GM19452 (cell line): ENCODE data around the gene OR2V2.
"Not testable (repeated sequence)": the region's sequence is repeated elsewhere in the genome, so short reads cannot be mapped to it uniquely, and the experiment has no call there.

Experiments
- ATAC-seq: cut with Tn5 transposase; IDR thresholded peaks from one replicate; pipeline ENCODE4 v1.9.1; 2021; ENCODE audit not compliant: unreplicated experiment

The OR2V2 gene

DNA sequence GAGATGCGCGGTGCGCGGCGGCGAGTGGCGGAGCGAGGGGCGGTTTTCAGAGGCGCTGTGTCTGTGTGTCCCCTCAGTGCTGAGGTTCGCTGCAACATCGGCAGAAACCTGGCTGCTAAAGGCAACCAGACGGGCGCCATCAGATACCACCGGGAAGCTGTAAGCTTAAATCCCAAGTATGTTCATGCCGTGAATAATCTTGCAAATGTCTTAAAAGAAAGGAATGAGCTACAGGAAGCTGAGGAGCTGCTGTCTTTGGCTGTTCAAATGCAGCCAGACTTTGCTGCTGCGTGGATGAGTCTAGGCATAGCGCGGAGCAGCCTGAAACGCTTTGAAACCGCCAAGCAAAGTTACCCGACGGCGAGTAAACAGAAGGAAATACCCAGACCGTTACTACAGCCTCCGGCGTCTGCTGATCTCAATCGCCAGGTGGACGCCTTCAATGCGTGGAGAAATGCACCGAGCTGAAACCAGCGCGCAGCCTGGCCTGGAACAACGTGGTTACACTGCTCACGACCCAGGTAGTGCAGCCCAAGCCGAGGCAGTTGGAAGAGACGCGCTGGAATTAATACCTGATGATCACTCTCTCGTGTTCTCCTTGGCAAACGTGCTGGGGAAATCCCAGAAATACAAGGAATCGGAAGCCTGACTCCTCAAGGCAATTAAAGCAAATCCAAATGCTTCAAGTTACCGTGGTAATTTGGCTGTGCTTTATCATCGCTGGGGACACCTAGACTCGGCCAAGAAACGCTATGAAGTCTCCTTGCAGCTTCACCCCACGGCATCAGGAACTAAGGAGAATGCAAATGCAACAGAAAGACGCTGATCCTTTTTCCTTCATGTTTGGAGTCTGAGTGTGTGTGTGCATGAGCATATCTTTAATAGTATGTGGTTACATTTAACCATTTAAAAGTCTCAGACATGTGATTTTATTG, 32.3 kb upstream of the OR2V2 start:
- no peak for ATAC-seq

DNA sequence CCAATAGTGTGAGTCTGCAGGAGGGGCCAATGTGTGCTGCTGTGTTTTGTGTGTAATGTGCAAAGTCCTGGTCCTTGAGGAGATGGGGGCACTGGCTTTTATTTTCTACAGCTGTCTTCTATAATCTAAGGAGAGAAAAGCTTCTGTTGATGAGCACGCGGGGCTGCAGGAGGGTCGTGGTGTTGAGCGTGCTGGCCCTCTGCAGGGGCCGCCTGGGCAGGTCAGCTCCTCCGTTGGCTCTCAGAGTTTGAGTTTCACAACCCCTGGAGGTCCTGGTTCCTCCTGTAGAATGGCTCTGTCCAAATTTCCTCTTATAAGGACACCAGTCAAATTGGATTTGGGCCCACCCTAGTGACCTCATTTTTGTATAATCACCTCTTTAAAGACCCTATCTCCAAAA, 29.0 kb upstream of the OR2V2 start:
- ATAC-seq, result no peak

DNA sequence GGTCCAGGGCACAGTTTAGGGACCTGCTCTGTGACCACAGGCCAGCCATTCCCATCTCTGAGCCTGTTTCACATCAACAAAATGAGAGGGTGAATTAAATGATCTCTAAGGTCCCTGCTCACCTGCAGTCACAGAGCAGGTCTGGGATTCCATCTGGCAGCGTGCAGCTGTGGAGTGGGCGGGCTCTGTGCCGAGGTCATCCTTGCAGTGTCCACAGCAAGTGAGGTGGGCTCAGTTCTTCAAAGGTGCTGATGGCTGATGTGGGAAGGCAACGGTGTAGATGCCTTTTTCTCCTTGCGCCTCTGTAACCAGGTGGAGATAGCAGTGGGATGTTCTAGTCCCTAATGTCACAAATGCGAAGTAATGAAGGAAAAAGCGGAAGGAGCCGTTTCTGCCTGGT, 28.3 kb upstream of the OR2V2 start:
- no peak for ATAC-seq

DNA sequence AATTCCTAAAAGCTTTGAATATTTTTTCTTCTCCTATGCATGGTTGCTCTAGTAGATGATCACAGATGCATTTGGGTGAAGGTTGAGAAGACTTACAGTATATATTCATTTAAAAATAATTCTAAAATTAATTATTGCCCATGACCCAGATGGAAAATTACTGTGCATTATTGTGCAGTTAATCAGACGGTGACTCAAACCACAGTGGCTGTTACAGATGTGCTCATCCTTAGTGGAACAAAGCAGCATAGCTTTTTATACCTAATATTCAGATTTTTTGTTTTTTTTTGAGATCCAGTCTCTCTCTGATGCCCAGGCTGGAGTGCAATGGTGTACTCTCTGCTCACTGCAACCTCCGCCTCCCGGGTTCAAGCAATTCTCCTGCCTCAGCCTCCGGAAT, 27.1 kb upstream of the OR2V2 start:
- no peak for ATAC-seq

DNA sequence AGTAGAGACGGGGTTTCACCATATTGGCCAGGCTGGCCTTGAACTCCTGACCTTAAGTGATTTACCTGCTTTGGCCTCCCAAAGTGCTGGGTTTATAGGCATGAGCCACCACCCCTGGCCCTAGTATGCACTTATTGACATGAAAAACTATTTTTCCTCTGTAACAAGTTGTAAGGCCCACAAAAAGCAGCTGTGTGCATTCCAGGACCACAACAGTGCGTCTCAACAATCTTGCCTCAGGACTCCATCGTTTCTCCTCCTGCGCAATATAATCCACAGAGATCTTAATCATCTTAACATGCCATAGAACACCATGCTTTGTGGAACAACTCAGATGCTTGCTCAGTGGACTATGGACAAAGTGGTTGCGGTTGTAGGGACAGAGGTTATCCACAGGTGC, 26.6 kb upstream of the OR2V2 start:
- ATAC-seq, result no peak

DNA sequence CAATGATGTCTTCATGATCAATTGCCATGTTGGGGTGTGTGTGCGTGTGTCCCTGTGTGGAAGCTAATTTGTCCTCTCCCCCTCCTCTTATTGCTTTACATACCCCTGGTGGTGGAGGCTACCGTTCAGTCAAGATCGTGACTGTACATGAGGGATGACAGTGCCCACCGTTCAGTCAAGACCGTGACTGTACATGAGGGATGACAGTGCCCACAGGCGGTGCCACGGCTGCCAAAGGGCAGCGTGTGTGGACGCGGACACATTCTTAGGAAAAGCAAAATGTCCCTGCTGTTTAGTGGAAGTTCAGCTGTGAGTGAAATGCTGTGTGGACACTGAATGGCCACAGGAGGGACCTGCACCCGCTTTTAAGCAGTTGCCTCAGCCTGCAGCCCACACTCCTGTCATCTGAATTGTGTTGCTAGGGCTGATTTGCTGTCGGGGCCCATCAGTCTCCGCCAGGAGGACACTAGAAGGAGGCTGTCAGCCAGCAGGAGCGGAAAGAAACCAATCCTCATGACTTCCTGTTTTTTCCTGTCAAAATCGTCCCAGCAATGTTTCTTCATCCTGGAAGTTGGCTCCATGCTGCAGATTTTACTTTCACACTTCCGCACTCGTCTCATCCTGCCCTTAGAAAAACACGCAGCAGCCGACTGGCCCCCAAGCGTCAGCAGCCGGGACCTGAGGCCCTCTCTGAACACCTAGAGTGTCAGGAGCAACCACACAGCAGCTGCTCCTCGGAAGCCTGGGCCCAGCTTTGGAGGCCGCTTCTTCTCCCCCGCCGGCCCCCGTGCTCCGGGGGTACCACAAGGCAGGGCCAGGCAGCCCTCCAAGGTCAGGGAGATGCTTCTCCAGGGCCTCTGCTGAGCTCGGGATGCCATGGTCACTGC, 25.5 kb upstream of the OR2V2 start:
- no peak for ATAC-seq

DNA sequence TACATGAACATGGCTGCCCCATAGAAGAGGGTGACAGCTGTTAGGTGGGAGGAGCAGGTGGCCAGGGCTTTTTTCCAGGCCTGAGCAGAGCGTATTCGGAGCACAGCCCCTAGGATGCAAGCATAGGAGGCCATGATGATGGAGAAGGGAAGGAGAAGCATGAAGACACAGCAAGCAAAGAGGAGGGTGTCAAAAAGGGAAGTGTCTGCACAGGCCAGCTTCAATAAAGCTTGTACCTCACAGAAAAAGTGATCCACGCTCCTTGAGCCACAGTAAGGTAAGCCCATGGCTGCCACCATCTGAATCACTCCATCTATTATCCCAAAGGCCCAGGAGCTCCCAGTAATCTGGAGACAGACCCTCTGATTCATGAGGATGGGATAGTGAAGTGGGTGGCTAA, 22.9 kb upstream of the OR2V2 start:
- no peak for ATAC-seq

DNA sequence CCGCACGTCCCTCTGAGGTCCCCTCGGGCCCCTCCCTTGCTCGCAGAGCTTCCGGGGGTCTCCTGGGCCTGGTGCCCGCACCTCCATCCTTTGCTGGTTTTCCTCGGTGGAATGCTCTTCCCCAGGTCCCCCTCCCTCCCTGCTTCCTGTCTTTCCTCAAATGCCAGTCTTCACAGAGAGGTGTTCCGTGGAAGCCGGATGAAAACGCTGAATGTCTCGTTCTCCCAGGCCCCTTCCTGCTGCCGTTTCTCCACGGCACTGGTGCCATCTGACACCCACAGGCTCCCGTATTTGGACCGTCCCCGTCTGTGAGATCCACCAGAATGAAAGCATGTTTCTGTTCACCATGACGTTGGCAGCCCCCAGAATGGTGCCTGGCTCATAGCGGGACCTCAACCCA, 20.5 kb upstream of the OR2V2 start:
- ATAC-seq, result no peak

DNA sequence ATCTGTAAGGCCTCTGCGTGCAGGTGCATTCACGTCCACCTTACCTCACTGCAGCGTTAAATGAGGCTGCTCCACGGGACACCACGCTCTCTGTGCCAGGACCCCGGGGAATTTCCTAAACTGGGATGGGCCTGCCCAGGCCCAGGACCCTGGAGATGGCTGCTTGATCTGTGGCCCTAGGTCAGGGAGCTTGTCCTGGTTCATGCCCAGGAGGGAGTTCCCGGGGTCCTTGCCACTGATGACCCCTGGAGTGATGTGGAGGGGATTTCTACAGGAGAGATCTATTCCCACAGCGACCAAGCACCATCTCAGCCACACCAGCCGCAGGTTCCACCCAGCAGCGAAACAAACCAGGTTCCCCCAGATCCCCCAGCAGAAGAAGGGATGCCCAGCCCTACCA, 19.9 kb upstream of the OR2V2 start:
- ATAC-seq, result no peak

DNA sequence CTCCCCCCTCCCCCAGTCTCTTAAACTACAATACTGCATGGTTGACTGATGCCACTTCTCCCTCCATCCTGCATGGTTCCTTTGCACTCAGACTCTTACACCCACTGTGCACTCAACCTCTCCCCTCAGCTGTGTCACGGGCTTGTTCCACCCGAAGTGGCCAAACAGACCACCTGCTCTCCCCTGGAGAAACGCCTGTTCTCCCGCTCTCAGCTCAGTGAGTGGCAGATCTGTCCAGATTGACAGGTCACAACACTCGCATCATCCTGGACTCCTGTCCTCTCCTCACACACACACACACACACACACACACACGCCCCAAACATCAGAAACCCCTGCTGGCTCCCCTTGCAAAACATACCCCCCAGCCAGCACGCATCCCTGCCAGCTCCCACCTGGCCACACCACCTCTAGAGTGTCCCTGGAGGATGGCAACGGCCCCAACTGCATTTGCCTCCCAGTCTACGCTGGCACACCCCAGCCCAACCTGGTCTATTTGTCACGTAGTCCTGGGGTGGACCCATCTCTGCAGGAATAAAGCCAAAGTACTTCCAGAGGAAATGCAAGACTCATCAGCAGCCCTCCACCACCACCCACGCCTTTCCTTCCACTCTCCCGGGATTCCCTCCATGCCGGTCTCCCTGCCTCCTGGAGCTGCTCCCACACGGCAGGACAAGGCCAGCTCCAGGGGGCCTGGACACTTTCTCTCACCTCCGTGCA, 19.3 kb upstream of the OR2V2 start:
- ATAC-seq, result no peak

DNA sequence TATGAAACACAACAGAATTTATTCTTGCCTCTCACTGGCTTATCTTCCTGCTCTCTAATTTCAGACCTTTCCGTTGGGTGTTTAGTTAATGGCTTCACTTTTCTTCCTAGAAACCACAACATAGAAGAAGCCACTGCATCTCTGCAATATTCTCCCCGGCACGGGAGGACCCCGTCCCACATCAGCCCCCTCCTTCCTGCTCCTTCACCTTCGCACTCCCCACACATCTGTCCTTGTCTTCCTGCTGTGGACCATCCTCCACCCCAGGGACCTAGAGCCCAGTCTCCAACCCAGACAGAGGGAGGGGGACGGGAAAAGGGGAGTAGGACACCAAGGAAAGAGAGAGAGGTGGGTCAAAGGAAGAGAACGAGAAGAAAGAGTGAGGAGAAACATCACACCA, 17.8 kb upstream of the OR2V2 start:
- no peak for ATAC-seq

DNA sequence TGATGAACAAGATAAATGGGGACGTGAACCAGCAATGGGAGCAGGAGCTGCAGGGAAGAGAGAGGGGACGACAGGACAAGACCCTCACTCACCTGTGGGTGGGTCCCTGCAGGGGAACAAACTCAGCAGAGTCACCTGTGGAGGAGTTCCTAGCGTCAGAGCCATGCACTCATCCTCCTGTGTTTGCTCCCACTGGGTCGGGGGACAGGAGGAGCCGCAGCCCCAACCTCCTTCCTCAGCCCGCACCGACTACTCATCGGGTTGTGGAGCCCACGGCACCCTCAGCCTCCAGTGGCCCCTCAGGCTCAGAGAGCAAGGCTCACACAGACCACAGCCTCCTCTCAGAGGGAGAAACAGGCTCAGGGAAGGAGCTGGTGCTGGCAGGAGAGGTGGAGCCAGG, 17.3 kb upstream of the OR2V2 start:
- not testable (repeated sequence) for ATAC-seq

DNA sequence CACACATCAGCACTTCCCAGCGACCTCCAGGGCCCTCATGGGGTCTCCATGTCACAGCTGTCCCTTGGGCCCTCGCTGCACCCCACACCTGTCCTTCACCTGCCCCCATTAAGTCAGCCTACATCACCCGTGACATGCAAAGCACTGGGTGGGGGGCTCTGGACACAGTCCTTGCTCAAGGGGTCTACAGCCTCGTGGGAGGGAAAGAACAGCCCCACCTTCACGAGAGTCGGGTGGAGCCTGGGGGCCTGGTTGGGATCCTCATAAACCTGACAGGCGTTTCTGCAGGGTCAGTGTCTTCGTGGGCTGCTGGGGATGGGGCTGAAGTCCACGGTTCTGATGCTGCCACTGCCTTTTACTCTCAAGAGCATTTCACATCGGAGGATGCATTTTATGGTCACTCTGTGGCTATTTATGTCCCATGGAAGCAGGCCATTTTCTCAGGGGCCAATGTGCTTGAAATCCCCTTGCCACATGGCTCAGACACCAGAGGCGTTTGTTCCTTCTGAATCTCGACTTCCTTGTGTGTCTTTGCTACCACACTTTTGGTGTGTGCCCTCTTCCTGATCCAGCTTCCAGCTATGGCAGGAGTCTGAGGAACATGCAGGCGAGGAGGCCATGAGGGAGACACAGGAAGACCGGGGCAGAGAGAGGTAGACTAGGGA, 16.4 kb upstream of the OR2V2 start, which contains the start of gene OR2V1:
TSS of gene OR2V1 (minus strand) at position 338 of the 665 bp plus-strand sequence. CDS start 5,865 bp downstream, outside the sequence.
- ATAC-seq, result no peak

DNA sequence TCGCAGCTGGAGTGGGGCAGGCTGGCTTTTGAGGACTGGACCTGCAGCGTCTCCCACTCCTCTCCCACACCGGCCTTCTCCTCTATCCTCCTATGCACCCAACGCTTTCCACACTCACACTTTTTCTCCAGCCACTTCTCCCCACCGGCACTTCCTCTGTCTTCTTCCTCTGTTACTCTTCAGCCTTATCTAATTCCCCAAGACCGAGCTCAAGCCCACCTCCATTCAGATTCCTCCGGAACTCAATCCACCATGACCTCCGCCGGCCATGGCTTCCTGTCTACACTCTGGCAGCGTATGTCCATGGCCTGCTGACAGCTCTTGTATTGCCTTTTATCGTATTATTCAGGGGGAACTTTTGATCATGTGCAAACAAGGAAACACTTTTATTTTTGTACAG, 15.9 kb upstream of the OR2V2 start:
- ATAC-seq, result no peak

DNA sequence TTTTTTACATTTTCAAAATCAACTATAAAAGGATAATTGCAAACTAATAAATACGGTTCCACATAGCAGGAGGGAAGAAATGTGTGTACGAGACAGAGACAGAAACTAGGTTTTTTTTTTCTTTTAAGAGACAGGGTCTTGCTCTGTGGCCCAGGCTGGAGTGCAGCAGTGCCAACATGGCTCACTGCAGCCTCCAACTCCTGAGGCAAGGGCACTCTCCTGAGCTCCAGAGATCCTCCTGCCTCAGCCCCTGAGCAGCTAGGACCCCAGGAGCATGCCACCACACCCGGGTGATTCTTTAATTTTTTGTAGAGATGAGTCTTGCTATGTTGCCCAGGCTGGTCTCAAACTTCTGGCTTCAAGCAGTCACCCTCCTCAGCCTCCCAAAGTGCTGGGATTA, 14.3 kb upstream of the OR2V2 start:
- no peak for ATAC-seq

DNA sequence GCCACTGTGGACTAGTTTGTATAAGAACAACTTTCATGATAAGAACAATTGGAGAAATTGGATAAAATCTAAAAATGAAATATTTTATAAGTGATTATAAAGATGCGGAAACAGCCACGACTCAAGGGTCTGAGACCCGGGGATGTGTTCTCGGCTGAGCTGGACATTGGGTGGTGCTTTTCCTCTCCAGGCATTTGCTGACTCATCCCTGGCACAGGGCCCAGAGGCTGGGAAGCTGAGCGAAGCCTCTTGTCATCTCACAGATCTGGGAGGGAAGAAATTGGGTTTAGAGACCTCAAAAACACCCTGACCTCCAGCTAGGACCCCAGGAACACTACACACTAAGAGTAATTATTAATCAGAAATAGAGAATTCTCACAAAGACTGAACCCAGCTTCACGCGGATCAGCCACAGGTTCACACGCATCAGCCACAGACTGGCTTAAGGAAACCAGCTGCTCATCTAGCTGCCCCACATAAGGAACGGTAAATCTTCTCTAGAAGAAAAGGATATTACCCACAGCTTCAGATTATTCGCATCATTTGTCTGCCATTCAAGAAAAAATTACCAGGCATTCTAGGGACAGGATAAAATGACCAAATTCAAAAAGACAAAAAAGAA, 13.7 kb upstream of the OR2V2 start:
- ATAC-seq, result no peak

DNA sequence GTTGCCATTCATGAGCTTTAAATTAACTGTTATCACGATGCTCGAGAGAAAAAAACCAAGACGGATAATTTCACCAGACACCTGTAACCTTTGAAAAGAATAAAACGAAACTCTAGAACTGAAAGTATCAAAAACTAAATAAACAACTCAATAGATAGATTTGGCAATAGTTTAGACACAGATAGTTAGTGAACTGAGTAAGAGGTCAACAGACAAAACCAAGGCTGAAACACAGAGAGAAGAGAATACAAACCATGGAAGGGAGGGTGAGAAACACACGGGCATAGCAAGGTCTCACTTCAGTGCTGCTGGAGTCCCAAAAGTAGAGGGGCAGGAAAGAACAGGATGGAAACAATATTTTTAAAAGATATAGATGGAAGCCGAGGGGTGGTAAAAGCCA, 13.1 kb upstream of the OR2V2 start:
- no peak for ATAC-seq

DNA sequence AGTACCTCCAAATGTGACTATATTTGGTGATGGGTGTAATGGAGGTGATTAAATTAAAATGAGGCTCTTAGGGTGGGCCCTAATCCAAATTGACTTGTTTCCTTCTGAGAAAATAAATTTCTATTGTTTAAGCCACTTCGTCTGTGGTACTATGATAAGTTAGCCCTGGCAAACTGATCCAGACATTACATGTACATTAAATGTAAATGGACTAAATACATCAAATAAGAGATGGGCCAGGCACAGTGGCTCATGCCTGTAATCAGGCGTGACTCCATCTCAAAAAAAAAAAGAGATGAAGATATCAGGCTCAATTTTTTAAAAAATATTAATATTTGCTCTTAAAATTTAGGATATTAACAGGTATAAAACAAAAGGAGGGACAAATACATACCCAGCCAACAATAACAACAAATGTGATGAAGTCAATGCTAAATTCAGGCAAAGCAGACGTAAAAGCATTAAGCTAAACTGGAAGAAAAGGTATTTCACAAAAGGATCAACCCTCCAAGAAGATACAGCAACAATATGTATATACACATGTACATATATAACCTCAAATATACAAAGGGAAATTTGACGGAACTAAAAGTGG, 10.9 kb upstream of the OR2V2 start:
- ATAC-seq, result no peak

DNA sequence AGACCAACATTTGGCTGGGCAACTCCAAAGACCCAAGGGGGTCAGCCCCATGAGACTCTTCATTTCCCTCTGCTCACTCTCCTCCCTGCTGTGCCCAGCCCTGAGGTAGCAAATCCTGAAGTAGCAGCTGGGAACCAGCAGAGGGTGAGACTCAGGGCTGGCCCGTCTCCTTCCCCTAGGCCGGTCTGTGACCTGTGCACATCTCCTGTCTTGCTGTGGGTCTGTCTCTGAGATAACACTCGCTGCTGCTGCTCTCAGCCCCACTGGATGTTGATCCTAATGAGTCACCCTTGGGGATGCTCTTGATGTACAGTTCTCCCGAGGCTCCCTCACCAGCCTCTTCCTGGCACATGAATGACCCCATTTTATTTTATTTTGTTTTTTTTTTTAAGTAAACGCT, 9.1 kb upstream of the OR2V2 start:
- ATAC-seq, result no peak

DNA sequence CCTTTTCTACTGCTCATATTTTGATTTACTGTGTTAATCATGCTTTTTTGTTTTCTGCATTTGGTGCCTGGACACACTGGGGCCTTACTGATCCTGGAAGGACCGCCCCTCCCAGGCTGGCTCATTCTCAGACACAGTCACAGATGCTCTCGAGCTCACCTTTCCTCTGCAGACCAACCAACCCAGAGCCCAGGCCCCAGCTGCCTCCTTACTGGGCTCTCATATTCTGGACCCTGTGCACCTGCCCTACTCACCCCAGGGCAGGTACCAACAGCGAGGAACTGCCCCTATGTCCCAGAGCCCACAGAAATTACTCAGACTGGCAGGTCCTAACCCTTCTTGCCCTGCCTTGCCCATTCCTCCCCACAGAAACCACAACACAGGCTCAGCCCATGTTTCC, 6.6 kb upstream of the OR2V2 start:
- no peak for ATAC-seq
